LNCAP (cell line): ENCODE data around the gene TNS3.

Experiments
- CTCF ChIP-seq: fragments of 450-650 bp; IDR thresholded peaks from 2 replicates; pipeline ENCODE4 v1.5.1; 2017; ENCODE audit warnings: mild to moderate bottlenecking

Gene TNS3

GRCh38 chr7:47386273-47386835 is 195.6 kb downstream of the TNS3 start:
- TF ChIP-seq CTCF = no peak

GRCh38 chr7:47385536-47386125 is 196.3 kb downstream of the TNS3 start:
- no peak for TF ChIP-seq CTCF

- no peak for TF ChIP-seq CTCF
Observed at GRCh38 chr7:47384755-47385535, 197.0 kb downstream of the TNS3 start.

GRCh38 chr7:47383696-47384445 is 198.0 kb downstream of the TNS3 start:
- no peak for TF ChIP-seq CTCF

GRCh38 chr7:47383072-47383471 is 198.8 kb downstream of the TNS3 start:
- no peak for TF ChIP-seq CTCF

GRCh38 chr7:47382200-47382599 is 199.7 kb downstream of the TNS3 start:
- no peak for TF ChIP-seq CTCF

GRCh38 chr7:47381134-47381495 is 200.8 kb downstream of the TNS3 start:
- no peak for TF ChIP-seq CTCF
